SK-N-SH (cell line): ENCODE data around the gene CDH12. TPM values are rescaled to one million over a fixed set of nuclear protein-coding genes. Genes with fewer than 3 reads are reported as not detected.

ENCODE experiments used
- CTCF ChIA-PET: fragments of 300-600, 350-600 bp; formaldehyde crosslinking; extraction: SDS; loops from one replicate; lab custom pipeline; 2021; lab: Yijun Ruan, JAX
- POLR2A ChIA-PET: fragments of 350-600 bp; sonication (Branson Sonifier 250); formaldehyde crosslinking; extraction: SDS; loops from one replicate; lab custom pipeline; 2020; ENCODE audit warnings: antibody characterized with exemption, inconsistent platforms; lab: Yijun Ruan, JAX
- DNase-seq: peaks from one replicate; pipeline ENCODE4 v3.0.0; 2012
- H2AFZ ChIP-seq: fragments of 200-600 bp; sonication (generic); 2 replicates; pipeline ENCODE4 v1.8.1; 2016; ENCODE audit warnings: antibody characterized with exemption, mild to moderate bottlenecking, low read depth
- H3F3A ChIP-seq: fragments of 200-600 bp; sonication (generic); replicated peaks from 2 replicates; pipeline ENCODE3; 2016; ENCODE audit warnings: antibody characterized with exemption, mild to moderate bottlenecking; ENCODE audit not compliant: insufficient read depth
- H3K27ac ChIP-seq, 2 experiments: fragments of 200-500 bp in 1 of 2; fragments of 200-600 bp in 1 of 2; sonication (Bioruptor generic) in 1 of 2; sonication (generic), shearing (Covaris generic) in 1 of 2; 2 replicates each; pipeline versions ENCODE4 v1.5.1 to v1.6.1; 2014 to 2016; ENCODE audit warnings: low read depth in 2 of 2, inconsistent platforms in 1 of 2, low read length in 1 of 2, mild to moderate bottlenecking in 1 of 2, mixed read lengths in 1 of 2
- H3K27me3 ChIP-seq: fragments of 200-600 bp; sonication (generic), shearing (Covaris generic); 2 replicates; pipeline ENCODE4 v1.6.1; 2016; ENCODE audit warnings: mixed run types; ENCODE audit not compliant: insufficient read depth
- H3K36me3 ChIP-seq, 2 experiments: fragments of 200-500 bp in 1 of 2; fragments of 200-600 bp in 1 of 2; sonication (Bioruptor generic) in 1 of 2; sonication (generic) in 1 of 2; replicated peaks in 1 of 2; 2 replicates each; pipeline versions ENCODE3 to v1.5.1; 2014 to 2016; ENCODE audit warnings: low read length in 1 of 2, mild to moderate bottlenecking in 1 of 2; ENCODE audit not compliant: insufficient read depth in 2 of 2, control insufficient read depth in 1 of 2
- H3K4me1 ChIP-seq, 2 experiments: fragments of 200-500 bp in 1 of 2; fragments of 200-600 bp in 1 of 2; sonication (Bioruptor generic) in 1 of 2; sonication (generic), shearing (Covaris generic) in 1 of 2; 2 replicates each; pipeline versions ENCODE4 v1.5.1 to v1.6.1; 2014 to 2016; ENCODE audit warnings: low read depth in 1 of 2, low read length in 1 of 2, mixed run types in 1 of 2; ENCODE audit not compliant: insufficient read depth in 2 of 2, control insufficient read depth in 1 of 2
- H3K4me2 ChIP-seq: fragments of 200-600 bp; sonication (generic), shearing (Covaris generic); 2 replicates; pipeline ENCODE4 v1.6.1; 2017; ENCODE audit warnings: mixed run types
- H3K4me3 ChIP-seq, 2 experiments: fragments of 200-500 bp in 1 of 2; fragments of 200-600 bp in 1 of 2; sonication (Bioruptor generic) in 1 of 2; sonication (generic), shearing (Covaris generic) in 1 of 2; 2 replicates each; pipeline versions ENCODE4 v1.5.1 to v1.8.1; 2014 to 2016; ENCODE audit warnings: low read depth in 2 of 2, inconsistent platforms in 1 of 2, low read length in 1 of 2, mild to moderate bottlenecking in 1 of 2, mixed read lengths in 1 of 2, moderate library complexity in 1 of 2
- H3K79me2 ChIP-seq: fragments of 200-600 bp; sonication (generic); 2 replicates; pipeline ENCODE4 v1.8.1; 2017; ENCODE audit warnings: mild to moderate bottlenecking; ENCODE audit not compliant: insufficient read depth
- H3K9ac ChIP-seq: fragments of 200-600 bp; sonication (generic); 2 replicates; pipeline ENCODE4 v1.6.1; 2017; ENCODE audit warnings: mixed run types
- H3K9me2 ChIP-seq: fragments of 200-600 bp; sonication (generic); 2 replicates; pipeline ENCODE4 v1.6.1; 2017; ENCODE audit warnings: mixed run types
- H3K9me3 ChIP-seq: fragments of 200-600 bp; sonication (generic); 2 replicates; pipeline ENCODE4 v1.6.1; 2017; ENCODE audit warnings: mixed run types, mild to moderate bottlenecking, moderate library complexity
- H4K20me1 ChIP-seq: fragments of 200-600 bp; sonication (generic); 2 replicates; pipeline ENCODE4 v1.6.1; 2017; ENCODE audit warnings: mild to moderate bottlenecking, mixed run types; ENCODE audit not compliant: insufficient read depth
- CHD2 ChIP-seq: fragments of 150-350 bp; IDR thresholded peaks from 2 replicates; pipeline ENCODE4 v1.6.1; 2018; ENCODE audit warnings: low read length; ENCODE audit not compliant: partially characterized antibody
- CTCF ChIP-seq: fragments of 200-600 bp; sonication (generic); IDR thresholded peaks from 2 replicates; pipeline ENCODE4 v1.6.1; 2017; ENCODE audit warnings: antibody characterized with exemption, mild to moderate bottlenecking, moderate library complexity
- ELF1 ChIP-seq: IDR thresholded peaks from 2 replicates; pipeline ENCODE4 v1.4.0; 2012
- EZH2phosphoT487 ChIP-seq: fragments of 200-600 bp; sonication (generic); IDR thresholded peaks from 2 replicates; pipeline ENCODE4 v1.6.1; 2017; ENCODE audit warnings: low read depth, mixed run types, mild to moderate bottlenecking, antibody characterized with exemption, moderate library complexity, borderline replicate concordance
- FOXJ3 ChIP-seq: sonication (generic); formaldehyde crosslinking; IDR thresholded peaks from 2 replicates; pipeline ENCODE4 v1.5.1; 2020; ENCODE audit warnings: mild to moderate bottlenecking, missing genetic modification reagents
- FOXM1 ChIP-seq: IDR thresholded peaks from 2 replicates; pipeline ENCODE4 v1.4.0; 2012; ENCODE audit warnings: low read depth, mild to moderate bottlenecking
- GABPA ChIP-seq: IDR thresholded peaks from 2 replicates; pipeline ENCODE4 v1.4.0; 2012; ENCODE audit warnings: low read depth, mild to moderate bottlenecking
- JUND ChIP-seq: IDR thresholded peaks from 2 replicates; pipeline ENCODE4 v1.4.0; 2012
- MAX ChIP-seq: IDR thresholded peaks from 2 replicates; pipeline ENCODE4 v1.4.0; 2012; ENCODE audit warnings: low read depth
- MXI1 ChIP-seq: IDR thresholded peaks from 2 replicates; pipeline ENCODE4 v1.6.1; 2012; ENCODE audit warnings: mild to moderate bottlenecking, low read depth, low read length, improper control_type of control experiment
- NFIC ChIP-seq: IDR thresholded peaks from 2 replicates; pipeline ENCODE4 v1.4.0; 2012; ENCODE audit warnings: borderline replicate concordance
- NRF1 ChIP-seq: IDR thresholded peaks from 2 replicates; pipeline ENCODE4 v1.6.1; 2012; ENCODE audit warnings: low read depth, mild to moderate bottlenecking, low read length
- RXRA ChIP-seq: IDR thresholded peaks from 2 replicates; pipeline ENCODE4 v1.4.0; 2012; ENCODE audit warnings: low read depth, mild to moderate bottlenecking, borderline replicate concordance
- SIN3A ChIP-seq: IDR thresholded peaks from 2 replicates; pipeline ENCODE4 v1.6.1; 2012; ENCODE audit warnings: low read depth, mild to moderate bottlenecking, low read length, moderate library complexity, borderline replicate concordance
- SMC3 ChIP-seq: IDR thresholded peaks from 2 replicates; pipeline ENCODE4 v1.6.1; 2012; ENCODE audit warnings: low read depth, low read length, improper control_type of control experiment
- TAF1 ChIP-seq: IDR thresholded peaks from 2 replicates; pipeline ENCODE4 v1.6.1; 2012; ENCODE audit warnings: low read depth, mild to moderate bottlenecking, low read length, moderate library complexity, borderline replicate concordance
- TEAD4 ChIP-seq: IDR thresholded peaks from 2 replicates; pipeline ENCODE4 v1.4.0; 2012; ENCODE audit warnings: mild to moderate bottlenecking, borderline replicate concordance; ENCODE audit not compliant: insufficient read depth
- USF2 ChIP-seq: fragments of 150-350 bp; IDR thresholded peaks from 2 replicates; pipeline ENCODE4 v1.6.1; 2017; ENCODE audit warnings: antibody characterized with exemption, low read length, low read depth, borderline replicate concordance
- YY1 ChIP-seq: IDR thresholded peaks from 2 replicates; pipeline ENCODE4 v1.4.0; 2012; ENCODE audit warnings: low read depth, mild to moderate bottlenecking
- ZBTB33 ChIP-seq: IDR thresholded peaks from 2 replicates; pipeline ENCODE4 v1.4.0; 2012; ENCODE audit warnings: low read depth, borderline replicate concordance
- WGBS: methylation state at CpG from one replicate; pipeline ENCODE4 v1.1.6; 2017; ENCODE audit warnings: low lambda C conversion rate; 5-methylcytosine and 5-hydroxymethylcytosine counted together
- polyA plus RNA-seq, 3 experiments: library from polyadenylated mRNA; depleted of rRNA; stranded (reverse); fragments of >200 nt; gene quantifications; 2 replicates each; pipeline ENCODE4 v1.2.3, GENCODE V29; 2012

The CDH12 gene
- polyA plus RNA-seq, 1 of the 3 experiments (the other 2 are of a cell fraction): not detected

GRCh38 chr5:22057012-22057411 is 796.1 kb downstream of the CDH12 start:
- ChIA-PET CTCF (no interaction called here), POLR2A (no interaction called here)
- no peaks in the 10 kb centered on the region for H3K79me2 ChIP-seq
- H3K4me1 ChIP-seq: no peaks in the 10 kb centered on the region
- DNase-seq: no peak
- no peak overlapping the region for H2AFZ ChIP-seq
- no peaks in the 10 kb centered on the region for H3K36me3 ChIP-seq
- H3K9me2 ChIP-seq: no peaks in the 10 kb centered on the region
- H3F3A ChIP-seq: no peaks in the 10 kb centered on the region
- no peaks in the 10 kb centered on the region for H3K9me3 ChIP-seq
- H3K27ac ChIP-seq: no peak overlapping the region
- H3K9ac ChIP-seq: no peak overlapping the region
- no peaks in the 10 kb centered on the region; the same call in 1 of the 2 replicates for H3K27me3 ChIP-seq
- no peaks in the 10 kb centered on the region for H4K20me1 ChIP-seq
- no peak overlapping the region for H3K4me3 ChIP-seq
- TF ChIP-seq USF2: no peak
- TF ChIP-seq CTCF: no peak
- TF ChIP-seq SMC3: no peak
- no peak for TF ChIP-seq TEAD4
- TF ChIP-seq ZBTB33: no peak
- TF ChIP-seq YY1: no peak
- no peak for TF ChIP-seq TAF1
- no peak for TF ChIP-seq FOXJ3 (CRISPR knock-in tag)
- no peak for TF ChIP-seq ELF1
- TF ChIP-seq RXRA: no peak
- no peak overlapping the region for H3K4me2 ChIP-seq

- Histone ChIP-seq H3K9ac (no peak overlapping the region), H3K9me2 (no peaks in the 10 kb centered on the region), H2AFZ (no peak overlapping the region), H3K4me1 (no peaks in the 10 kb centered on the region), H4K20me1 (no peaks in the 10 kb centered on the region), H3K9me3 (no peaks in the 10 kb centered on the region), H3K4me2 (no peak overlapping the region), H3K4me3 (no peak overlapping the region), H3K27ac (no peak overlapping the region), H3F3A (no peaks in the 10 kb centered on the region), H3K36me3 (no peaks in the 10 kb centered on the region), H3K79me2 (no peaks in the 10 kb centered on the region), H3K27me3 (no peaks in the 10 kb centered on the region; the same call in 1 of the 2 replicates)
- CTCF ChIA-PET: no interaction called here
- POLR2A ChIA-PET: no interaction called here
- WGBS: 12% methylated on average over 4 of the region's 4 CpGs
- no peak for DNase-seq
- no peak for TF ChIP-seq NFIC
- TF ChIP-seq GABPA: no peak
- no peak for TF ChIP-seq EZH2phosphoT487
- TF ChIP-seq CTCF: no peak
- TF ChIP-seq MXI1: no peak
- TF ChIP-seq CHD2: no peak
- TF ChIP-seq SIN3A: no peak
- no peak for TF ChIP-seq FOXJ3 (CRISPR knock-in tag)
- TF ChIP-seq JUND: no peak
- TF ChIP-seq ZBTB33: no peak
- no peak for TF ChIP-seq FOXM1
- TF ChIP-seq MAX: no peak
- no peak for TF ChIP-seq NRF1
Measured at GRCh38 chr5:22056601-22057000, 796.5 kb downstream of the CDH12 start.
